Nucleus accumbens (tissue), 56 donors: ENCODE measurements around the gene PRUNE2.
A peak's percentile ranks its signal among the peaks of the same experiment; 100 is the strongest.

Experiments used
- DNase-seq, 56 donors: peaks; one replicate each; lab custom pipeline; 2025; lab: John Stamatoyannopoulos, UW

Gene PRUNE2

DNA sequence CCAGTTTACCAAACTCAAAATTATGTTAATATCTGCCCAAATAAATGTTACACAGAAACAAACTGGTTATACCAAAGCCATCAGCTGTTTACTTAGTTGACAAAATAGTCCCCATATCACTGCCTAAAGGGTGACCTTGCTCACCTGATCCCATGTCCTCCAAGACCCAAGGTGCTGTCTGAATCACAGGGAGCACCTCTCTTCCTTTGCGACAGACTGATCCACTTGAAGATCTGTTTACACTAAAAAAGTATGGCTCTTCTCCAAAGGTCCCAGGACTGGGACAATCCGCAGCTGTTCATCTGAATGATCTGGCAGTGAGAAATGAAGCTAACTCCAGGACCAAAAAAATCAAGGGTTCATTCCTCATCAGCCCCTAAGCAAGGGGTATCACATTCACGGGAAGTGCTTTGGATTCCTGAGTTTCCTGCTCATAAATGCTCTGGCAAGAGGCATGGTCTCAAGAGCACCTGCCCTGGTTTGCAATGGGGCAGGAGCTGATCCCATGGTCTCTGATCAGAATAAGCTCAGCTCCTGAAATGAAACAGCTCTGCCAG, 5.0 kb downstream of the PRUNE2 start:
- DNase-seq = no peak

DNA sequence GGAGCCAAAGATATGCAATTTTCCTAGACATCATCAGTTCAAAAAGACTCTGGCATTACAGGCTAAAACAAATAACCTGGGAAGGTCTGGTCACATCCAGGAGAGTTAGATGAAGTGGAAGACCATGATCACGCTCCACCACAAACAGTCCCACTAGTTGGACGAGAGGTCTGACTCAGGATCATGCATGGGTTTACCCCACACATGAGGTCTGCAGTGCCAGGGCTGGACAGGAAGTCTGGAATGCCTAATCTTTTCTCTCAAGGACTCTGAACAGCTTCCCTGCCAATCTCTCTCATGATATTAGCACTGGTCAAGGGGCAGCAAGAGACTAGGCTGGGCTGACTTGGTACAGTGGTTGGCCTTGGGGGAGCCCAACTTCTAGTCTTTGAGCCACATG, 7.1 kb downstream of the PRUNE2 start:
- no peak for DNase-seq

DNA sequence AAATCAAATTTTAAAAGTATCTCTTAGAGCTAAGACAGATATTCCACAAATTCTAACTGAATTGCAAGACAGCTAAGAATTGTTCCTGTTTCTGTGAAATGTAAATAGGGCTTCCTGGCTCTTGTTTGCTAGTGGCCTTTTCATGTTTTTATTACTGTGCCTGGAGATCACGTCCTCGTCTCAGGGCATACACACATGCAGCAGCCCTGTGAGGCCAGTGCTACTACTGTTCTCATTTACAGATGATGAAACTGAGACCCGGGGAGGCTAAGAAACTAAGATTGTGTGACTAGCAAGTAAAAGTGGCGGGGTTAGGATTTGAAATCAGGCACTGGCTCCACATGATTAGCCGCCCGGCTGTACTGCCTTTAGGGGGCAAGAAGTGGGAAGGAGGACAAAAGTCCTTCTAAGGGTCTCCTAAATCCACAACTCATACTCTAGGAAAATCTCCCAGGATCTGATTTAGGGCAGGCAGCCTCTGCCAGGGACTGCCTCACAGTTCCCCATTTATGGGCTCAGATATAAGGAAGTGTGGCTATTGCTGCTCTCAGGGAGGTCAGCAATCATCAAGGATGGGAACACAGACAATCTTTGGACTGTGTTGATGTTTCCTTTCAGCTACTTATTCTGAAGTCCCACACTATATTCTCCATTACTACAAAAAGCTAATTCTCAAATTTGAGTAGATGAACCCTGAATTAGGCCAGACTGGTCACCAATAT, 7.9 kb downstream of the PRUNE2 start:
- no peak for DNase-seq

DNA sequence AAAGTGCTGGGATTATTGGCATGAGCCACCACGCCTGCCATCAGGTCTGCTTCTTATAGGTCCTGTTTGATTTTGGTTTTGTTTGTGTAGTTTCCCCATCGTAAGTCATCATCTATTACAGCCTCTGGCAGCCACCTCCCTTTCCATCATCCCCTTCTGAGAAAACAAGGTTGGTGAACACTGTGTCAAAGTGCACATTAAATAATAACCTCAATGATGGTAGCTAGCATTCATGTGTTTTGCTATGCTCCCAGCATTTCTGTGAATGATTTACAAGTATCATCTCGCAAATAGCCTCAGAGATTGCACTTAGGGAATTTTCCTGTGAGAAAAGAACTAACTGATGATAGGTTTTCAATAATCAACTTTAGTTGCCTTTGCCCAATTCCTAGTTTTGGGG, 9.9 kb downstream of the PRUNE2 start:
- no peak for DNase-seq

DNA sequence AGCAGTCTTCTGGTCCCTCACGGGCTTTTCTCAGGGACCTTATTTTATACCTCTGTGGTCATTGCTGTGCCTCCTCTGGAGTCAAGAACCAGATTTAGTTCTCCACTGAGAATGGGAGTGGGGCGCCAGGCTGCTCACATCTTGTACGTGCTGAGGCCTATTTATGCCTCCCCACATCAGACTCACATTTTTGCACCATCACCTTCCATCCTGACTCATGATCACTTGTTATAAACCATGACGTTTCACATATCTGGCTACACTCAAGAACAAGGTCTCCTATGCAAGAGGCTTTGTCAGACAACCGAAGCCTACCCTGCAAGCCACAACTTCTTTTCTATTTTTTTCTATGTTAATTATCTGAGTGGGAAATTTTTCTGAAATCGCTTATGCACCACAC, 10.7 kb downstream of the PRUNE2 start:
- no peak for DNase-seq

DNA sequence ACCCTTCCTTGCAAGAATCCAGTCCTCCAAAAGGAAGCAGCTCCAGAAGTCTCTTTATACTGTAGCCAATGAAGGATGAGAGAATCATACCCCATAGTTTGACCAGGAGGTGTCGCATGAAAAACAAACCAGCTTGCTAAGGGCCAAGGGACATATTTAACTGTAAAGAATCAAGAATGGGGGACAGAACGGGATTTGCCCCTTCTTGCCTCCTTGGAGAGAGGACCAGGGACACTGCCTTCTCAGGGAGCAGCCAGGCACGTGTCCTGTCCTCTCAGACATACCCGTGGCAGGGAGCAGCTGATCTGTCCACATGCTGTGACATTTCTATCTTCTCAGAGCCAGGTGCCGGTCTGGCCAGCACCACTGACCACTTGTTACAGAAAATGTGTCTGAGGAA, 11.7 kb downstream of the PRUNE2 start:
- DNase-seq = peak in 25 of 56 donors; percentile 6 to 47 (median 33)

DNA sequence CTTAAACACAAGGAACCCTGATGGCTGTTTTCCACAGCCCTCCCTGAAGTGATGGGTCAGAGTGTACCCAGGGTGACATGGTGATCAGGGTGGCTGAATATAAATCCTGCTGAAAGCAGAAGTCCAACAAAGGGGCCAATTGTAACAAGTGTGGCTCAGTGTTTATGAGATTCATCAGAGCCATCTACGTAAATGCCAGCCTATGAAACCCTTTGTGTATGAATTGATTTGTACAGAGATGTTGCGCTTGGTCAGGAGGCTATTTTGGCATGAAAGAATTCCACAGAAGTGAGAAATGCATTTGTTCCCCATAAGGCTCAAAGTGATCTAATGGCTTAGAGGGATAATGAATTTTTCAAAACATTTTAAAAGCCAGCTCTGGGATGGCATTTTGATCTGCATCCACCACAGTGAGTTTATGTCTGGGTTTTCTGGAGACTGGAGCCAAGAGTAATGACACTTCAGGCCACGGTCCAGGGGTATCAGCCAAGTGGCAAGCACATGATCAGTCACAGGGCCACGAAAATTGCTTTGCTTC, 12.4 kb downstream of the PRUNE2 start:
- peak in 50 of 56 donors; percentile 23 to 87 (median 64) for DNase-seq

DNA sequence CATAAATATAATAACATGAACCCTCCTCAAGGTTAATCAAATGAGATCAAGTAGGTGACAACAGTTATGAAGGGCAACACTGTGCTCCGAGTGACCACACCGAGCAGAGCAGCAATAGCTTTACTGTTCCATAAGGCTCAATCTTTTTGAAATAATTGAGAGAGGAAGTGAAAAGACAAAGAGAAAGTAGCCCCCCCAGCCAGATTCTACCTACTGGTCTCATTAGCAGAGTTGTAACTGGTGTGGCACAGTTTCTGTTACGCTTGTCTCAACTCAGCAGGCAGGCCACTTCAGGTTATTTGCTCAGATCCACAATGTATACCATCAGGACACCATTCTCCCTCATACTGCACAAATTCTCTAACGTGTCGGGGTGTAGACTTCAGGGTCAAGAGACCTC, 14.0 kb downstream of the PRUNE2 start:
- DNase-seq = no peak

DNA sequence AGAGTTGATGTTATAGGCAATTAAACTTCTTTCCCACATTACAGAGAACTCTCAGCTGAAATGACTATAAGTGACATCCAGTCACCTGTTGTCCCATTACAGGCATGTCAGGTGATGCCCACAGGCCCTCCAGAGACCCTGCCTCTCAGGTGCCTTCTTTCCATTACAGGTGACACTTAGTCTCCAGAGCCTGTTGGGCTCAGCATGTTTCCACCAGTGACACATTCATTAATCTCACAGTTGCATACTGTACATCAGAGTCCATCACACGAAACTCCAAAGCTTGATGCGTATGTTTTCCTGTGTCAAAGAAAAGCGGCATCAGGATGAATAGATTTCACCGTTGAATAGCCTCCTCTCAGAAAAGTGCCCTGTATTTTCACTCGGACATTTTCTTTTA, 14.6 kb downstream of the PRUNE2 start:
- DNase-seq = no peak

DNA sequence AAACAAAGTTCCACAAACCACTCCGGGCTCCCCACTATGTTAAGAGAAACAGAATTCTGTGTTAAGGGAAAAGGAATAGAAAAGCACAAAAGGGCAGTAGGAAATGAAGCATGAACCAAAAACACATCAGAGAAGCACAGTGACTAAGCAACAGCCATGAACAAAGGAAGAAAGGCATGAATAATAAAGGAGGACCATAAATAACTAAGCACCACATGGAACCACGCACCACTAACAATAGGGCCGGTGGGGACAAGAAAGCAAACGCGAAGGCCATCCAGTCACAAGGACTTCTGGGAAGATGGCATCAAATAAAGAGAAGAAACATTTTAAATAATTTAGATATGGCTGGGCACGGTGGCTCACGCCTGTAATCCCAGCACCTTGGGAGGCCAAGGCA, 18.0 kb downstream of the PRUNE2 start:
- peak in 1 of 56 donors; percentile 31 for DNase-seq

DNA sequence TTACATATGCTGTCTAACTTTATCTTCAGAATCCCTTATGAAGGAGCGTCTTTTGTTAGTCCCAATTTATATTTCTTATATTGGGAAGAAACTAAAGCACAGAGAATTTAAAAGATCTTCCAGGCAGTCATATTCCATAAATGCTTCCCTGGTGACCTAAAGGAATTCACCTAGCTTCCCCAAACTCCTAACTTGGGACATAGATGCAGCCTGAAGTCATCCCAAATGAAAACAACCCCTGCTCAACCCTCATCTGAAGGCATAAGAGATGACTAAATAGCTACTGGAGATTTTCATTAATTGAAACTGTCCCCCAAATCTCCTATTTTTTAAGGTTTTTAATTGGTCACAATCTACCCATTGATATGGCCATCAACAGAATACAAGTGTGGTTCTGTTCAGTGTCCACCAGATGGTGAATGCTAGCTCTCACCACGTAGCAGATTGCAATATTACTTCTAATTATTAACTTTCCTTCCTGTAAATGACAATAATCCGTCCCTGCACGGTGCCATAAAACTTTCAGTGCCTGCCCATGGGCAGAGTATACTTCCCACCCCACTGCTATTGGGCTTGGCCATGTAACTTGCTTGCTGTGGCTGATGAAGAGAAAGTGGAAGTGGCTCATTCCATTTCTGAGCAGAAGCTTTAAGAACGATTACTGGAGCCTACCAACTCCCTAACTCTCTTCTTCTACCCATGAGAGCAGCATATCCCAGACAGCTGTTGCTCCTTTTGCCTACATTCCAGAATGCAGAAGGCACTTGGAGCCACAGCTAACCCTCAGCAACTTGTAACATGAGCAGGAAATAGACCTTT, 18.7 kb downstream of the PRUNE2 start:
- peak in 5 of 56 donors; percentile 2 to 27 (median 19) for DNase-seq

DNA sequence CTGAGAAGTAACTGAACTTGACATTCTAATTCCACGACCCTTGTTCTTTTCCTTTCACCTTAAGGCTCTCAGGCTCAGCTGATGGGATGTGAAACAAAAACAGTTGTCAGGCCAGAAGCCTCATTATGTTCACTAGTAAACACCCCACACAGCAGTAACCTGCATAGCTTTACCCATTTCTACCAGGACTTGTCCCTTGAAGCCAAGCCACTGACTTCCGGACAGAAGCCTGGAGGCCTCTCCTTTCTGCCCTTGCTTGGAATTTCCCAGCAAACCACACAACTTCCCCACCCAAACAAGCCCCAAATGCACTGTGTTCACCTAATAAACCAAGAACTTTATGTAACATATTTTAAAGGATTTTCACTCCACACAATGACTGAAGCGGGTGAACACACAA, 19.6 kb downstream of the PRUNE2 start:
- no peak for DNase-seq

DNA sequence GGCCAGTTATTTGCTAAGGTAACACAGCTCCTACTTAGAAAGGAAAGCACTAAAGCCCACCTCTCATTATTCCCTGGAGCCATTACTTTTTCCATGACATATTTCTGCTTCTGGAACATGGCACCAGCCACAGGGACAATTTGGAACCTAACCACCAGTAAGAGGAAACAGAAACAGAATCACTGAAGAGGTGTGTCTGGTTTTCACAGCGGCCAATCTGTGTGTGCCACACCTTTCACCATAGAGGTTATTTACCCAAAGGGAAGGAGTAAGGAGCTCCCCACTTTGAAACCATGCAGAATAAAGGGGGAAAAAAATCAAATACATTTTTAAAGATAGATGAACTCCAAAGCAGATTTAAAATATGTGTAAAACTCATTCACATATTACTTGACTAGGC, 21.1 kb downstream of the PRUNE2 start:
- no peak for DNase-seq

DNA sequence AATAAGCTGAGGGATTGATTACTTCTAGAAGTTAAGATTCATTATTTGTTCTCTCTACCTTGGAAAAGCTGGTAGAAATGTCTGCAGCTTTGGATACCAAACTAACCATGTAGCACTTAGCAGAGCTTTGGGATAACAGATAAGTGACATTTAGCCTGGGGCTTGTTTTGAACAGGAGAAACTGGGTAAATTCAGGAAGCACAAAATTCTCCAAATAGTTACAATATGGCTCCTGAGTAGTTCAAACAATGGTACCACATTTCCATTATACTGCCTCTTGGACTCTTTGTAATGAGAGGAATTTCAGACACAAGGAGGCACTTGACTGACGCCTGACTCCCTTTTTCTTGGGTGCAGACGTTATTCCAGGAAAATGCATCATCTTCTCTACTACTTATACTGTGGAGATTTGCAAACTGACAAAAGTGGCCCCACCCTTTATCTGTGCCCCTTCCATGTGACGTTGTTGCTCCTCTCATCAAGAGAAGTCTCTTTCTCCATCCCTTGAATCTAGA, 22.5 kb downstream of the PRUNE2 start:
- DNase-seq = no peak

DNA sequence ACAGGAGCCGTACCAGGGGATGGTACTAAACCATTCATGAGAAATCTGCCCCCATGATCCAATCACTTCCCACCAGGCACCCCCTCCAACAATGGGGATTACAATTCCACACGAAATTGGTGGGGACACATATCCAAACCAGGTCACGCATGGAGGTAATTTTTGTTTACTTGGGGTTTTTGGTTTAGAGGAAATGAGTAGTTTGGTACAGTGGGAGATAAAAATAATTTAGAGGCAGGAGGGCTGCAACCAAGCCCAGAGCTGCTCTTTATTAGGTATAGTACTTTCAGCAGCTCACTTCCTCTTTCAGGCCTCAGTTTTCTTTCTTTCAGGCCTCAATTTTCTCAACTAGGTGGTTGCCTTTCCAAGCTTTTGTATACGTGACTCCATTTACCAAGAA, 23.2 kb downstream of the PRUNE2 start:
- DNase-seq = no peak

DNA sequence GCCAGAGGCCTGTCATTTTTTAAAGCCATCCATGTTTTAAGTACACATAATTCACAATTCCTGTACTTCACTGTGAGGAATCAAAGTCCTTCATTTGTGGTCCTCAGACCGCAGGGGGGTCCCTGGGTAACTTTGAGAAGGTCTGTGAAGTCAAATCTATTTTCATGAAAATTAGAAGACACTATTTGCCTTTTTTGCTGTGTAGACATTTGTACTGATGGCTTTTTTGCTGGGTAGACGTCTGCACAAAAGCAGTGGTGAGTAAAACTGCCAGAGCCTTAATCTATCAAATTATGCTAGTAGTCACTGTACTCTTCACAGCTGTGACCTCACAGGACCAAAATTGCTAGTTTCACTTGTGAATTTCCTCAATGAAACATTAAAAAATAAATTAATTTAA, 25.7 kb downstream of the PRUNE2 start:
- DNase-seq = no peak

DNA sequence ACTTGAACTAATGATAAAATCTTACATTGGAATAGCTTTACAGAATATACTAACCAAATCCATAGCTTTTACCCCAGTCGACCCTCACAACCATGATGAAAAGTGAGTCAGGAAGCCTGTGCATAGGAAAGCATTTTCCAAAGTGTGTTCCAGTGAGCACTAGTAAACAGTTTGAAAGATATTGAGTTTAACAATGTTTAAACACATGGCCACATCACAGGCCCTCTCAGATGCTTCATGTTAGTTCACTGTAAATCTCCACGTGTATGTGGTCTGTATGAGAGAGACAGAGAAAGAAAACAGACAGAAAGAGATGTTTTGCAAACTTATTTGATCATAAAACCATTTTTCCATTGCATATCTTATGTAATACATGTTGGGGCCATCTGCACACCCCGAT, 27.0 kb downstream of the PRUNE2 start:
- DNase-seq = no peak

DNA sequence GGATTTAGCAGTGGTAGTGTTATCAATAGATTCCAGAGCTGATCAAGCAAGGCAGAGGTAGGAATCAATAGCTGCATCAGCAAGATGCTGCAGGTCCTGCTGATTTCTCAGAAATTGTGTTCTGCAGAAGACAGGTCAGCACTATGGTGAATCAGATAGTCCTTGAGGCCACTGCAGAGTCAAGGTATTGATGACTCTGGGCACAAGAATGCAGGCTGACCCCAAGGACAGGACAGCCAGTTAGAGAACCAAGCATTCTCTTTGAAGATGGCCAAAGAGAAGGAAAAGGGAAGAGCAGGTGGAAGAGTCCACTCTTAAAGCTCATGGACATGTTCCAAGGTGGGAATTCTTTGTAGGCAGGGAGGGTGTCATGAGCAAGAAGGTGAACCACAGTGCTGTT, 28.0 kb downstream of the PRUNE2 start:
- no peak for DNase-seq

DNA sequence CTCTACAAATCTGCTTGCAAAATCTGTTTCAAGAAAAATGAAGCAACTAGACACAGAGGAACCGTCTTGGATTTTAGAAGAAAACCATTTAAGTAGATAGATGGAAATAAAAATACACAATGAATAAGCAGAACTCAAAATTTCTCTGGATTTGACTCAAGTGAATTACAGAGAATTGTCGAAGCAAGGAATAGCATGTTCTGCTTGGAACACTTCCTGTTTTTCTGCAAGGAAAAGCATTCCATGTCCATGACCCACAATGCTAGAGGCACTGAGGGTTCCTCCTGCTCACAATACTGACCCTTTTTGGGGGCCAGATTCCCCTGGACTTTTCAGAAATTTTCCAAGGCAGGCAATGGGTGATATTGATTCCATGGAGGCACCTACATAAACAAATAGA, 29.8 kb downstream of the PRUNE2 start:
- DNase-seq = no peak

DNA sequence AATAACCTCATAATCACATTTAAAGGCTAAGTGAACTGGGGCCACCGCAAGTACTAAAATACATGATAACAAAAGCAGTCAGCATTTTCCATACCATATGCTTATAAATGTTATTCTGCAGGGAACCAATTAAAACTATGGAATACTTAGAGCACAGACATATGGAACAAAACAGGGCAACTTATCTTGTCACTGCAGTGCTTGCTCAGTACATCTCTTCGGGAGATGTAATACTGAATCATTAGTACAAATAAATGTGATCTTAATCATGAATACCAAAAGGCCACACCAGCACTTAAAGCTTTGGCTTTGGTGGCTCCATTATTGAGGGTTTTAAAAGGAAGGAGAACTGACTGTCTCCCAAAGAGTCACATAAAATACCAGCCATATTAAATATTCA, 32.1 kb downstream of the PRUNE2 start:
- DNase-seq = no peak

DNA sequence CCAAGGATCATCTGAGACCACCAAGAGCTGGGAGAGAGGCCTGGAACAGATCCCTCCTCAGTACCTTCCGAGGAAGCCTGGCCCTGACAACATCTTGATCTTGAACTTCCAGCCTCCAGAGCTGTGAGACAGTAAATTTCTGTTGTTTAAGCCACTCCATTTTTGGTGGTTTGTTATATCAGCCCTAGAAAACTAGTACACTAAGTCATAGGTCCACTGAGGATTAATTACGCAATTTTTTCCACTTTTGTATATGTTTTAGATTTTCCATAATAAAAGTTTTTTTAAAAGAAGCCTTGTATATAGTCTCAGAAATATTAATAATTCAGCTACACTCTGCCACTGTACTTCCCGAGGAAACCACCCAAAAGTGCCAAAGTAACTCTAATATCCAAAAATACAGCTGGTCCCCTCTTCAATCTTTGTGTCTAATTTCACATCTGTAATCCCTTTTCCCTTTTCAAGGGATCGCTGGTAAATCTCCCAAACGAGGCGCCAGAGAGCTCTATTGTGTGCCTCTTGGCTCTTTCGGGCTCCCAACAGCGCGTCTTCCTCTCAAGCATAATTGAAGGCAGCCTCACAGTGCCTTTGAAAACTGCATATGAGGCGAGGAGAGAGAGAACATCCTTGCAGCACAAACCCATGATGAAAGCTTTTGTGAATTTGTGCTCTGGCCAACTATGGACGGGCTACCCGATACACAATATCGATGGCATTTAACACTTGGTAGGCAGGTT, 32.7 kb downstream of the PRUNE2 start:
- peak in 35 of 56 donors; percentile 9 to 66 (median 45) for DNase-seq
